Esophagus muscularis mucosa (tissue), 4 donors: ENCODE data around the gene CDC20B. TPM values are rescaled to one million over a fixed set of nuclear protein-coding genes. Genes with fewer than 3 reads are reported as not detected.

Experiments used
- DNase-seq: peaks from one replicate; pipeline ENCODE4 v3.0.0-alpha.2; 2017; ENCODE audit errors: extremely low spot score
- H3K27ac ChIP-seq, 4 donors: fragments of 200-600 bp; sonication (generic); replicated peaks in 1 of 4; 1 replicate in 3 of 4; 2 replicates in 1 of 4; pipeline ENCODE4 v1.5.1; 2016 to 2019; ENCODE audit warnings: mild to moderate bottlenecking in 1 of 4
- H3K27me3 ChIP-seq, 4 donors: fragments of 200-600 bp; sonication (generic); one replicate each; pipeline versions ENCODE4 v1.5.1 to v1.6.0; 2016 to 2019
- H3K36me3 ChIP-seq, 4 donors: fragments of 200-600 bp; sonication (generic); one replicate each; pipeline ENCODE4 v1.5.1; 2016 to 2019
- H3K4me1 ChIP-seq, 4 donors: fragments of 200-600 bp; sonication (generic); one replicate each; pipeline ENCODE4 v1.5.1; 2016 to 2019
- H3K4me3 ChIP-seq, 4 donors: fragments of 200-600 bp; sonication (generic); 1 replicate in 2 of 4; 2 replicates in 2 of 4; pipeline ENCODE4 v1.5.1; 2016 to 2019; ENCODE audit warnings: mild to moderate bottlenecking in 4 of 4, moderate library complexity in 1 of 4
- H3K9me3 ChIP-seq, 4 donors: fragments of 200-600 bp; sonication (generic); 1 replicate in 3 of 4; 2 replicates in 1 of 4; pipeline ENCODE4 v1.5.1; 2016 to 2019
- CTCF ChIP-seq, 3 experiments: fragments of 200-600 bp in 2 of 3; fragments of 450-650 bp in 1 of 3; sonication (generic) in 2 of 3; IDR thresholded peaks; one replicate each; pipeline ENCODE4 v1.5.1; 2017 to 2019; ENCODE audit warnings: antibody characterized with exemption in 3 of 3, mild to moderate bottlenecking in 2 of 3, moderate library complexity in 1 of 3
- EP300 ChIP-seq: sonication (generic); formaldehyde crosslinking; IDR thresholded peaks from one replicate; pipeline ENCODE4 v1.6.1; 2017; ENCODE audit warnings: antibody characterized with exemption
- POLR2A ChIP-seq: fragments of 450-650 bp; IDR thresholded peaks from one replicate; pipeline ENCODE4 v1.6.1; 2017; ENCODE audit warnings: antibody characterized with exemption, moderate library complexity, mild to moderate bottlenecking, low read depth
- POLR2AphosphoS5 ChIP-seq, 2 donors: sonication (generic); formaldehyde crosslinking; IDR thresholded peaks; one replicate each; pipeline ENCODE4 v1.6.1; 2017; ENCODE audit warnings: antibody characterized with exemption in 2 of 2
- WGBS: methylation state at CpG from one replicate; pipeline ENCODE4 v1.1.5; 2018; 5-methylcytosine and 5-hydroxymethylcytosine counted together
- intact Hi-C: fragments of 100-400 bp; cut with DNase I; formaldehyde crosslinking; loops from one replicate; pipeline ENCODE4 v1.15.1; 2023
- total RNA-seq, 4 donors: library from RNA; depleted of rRNA; stranded (reverse); fragments of >200 nt; gene quantifications; one replicate each; pipeline versions ENCODE4 v1.1.0 to v1.2.1, GENCODE V29; 2016

Gene CDC20B, protein sequence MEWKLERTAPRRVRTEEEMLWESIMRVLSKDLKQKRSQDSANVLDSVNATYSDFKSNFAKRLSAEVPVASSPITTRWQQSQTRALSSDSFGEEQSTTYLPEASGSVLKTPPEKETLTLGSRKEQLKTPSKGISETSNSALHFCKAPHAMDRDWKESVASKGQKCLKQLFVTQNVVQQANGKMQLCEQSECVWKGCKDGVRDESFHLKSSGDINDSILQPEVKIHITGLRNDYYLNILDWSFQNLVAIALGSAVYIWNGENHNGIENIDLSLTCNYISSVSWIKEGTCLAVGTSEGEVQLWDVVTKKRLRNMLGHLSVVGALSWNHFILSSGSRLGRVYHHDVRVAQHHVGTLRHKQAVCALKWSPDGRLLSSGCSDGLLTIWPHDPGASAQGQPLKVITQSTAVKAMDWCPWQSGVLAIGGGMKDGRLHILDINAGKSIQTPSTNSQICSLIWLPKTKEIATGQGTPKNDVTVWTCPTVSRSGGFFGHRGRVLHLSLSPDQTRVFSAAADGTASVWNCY
- not detected for total RNA-seq

DNA sequence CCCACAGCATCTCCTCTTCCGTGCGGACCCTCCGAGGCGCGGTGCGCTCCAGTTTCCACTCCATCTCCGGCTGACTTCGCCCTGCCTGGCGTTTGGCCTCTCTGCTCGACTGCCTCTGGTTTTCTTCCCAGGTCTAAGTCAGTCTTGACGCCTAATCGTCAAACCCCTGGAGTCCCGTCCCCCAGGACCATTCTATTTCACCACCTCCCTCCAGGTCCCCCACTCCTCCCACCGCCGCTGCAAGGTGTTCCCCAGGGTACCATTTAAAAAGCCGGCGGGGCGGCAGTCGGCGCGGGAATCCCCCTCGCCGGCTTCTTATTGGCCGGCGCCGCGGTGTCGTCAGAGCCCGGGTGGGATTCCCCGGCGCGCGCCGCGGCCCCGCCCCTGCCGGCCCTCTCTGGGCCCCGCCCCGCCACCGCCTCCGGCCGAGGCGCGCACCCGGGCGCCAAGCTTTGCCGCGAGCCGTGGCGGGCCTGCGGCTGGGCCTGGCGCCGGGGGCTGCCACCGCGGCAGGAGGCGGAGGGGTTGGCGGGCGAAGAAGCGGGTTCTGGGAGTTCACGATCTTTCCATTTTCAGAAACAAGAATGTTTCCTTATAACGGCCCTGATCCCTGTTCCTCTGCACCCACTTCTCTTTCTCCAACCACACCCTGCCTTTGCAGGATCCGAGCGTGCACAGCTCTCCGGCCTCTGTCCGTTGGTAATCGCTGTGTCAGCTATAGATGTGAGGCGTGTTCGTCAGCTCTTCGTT is at the start of gene CDC20B:
TSS of gene CDC20B (minus strand) at position 241 of the 750 bp plus-strand sequence. CDS start at position 64, 177 bp downstream.
- peaks cover 26 to 35% (median 32%) of the 10 kb centered on the region in 4 donors for H3K4me1 ChIP-seq
- H3K27ac ChIP-seq: no peak within 1 kb of the TSS
- H3K9me3 ChIP-seq: no peaks in the 10 kb centered on the region
- peak; percentile 89 for DNase-seq
- H3K36me3 ChIP-seq: no peaks in the 10 kb centered on the region
- H3K27me3 ChIP-seq: peaks cover 8 to 79% (median 35%) of the 10 kb centered on the region in 4 donors
- intact Hi-C loops: loop anchor here (2.0 to 10.0 kb wide), 2 partner anchors 60 to 542 kb away; partner anchors contain the start of genes CCNO and SLC38A9
- under 1% methylated on average over 33 of the region's 69 CpGs for WGBS
- TF ChIP-seq EP300 (no peak), POLR2A (no peak)
- H3K4me3 ChIP-seq: peak within 1 kb of the TSS; percentile 51 to 64 (median 57)

GRCh38 chr5:55222092-55222984 is 49.4 kb upstream of the CDC20B start:
- WGBS: 23% methylated on average over 26 of the region's 30 CpGs
- intact Hi-C loops: no loop called here

GRCh38 chr5:55220433-55221185 is 47.6 kb upstream of the CDC20B start:
- Histone ChIP-seq H3K4me3 (peak overlapping the region; percentile 31 to 49 (median 35)), H3K9me3 (no peaks in the 10 kb centered on the region), H3K27me3 (peaks cover 11 to 81% (median 55%) of the 10 kb centered on the region in 4 donors), H3K4me1 (peaks cover 9 to 34% (median 20%) of the 10 kb centered on the region in 4 donors), H3K27ac (no peak overlapping the region), H3K36me3 (no peaks in the 10 kb centered on the region)
- intact Hi-C loops: no loop called here
- 3% methylated on average over 39 of the region's 62 CpGs for WGBS
- TF ChIP-seq POLR2AphosphoS5 (IDR thresholded peaks at IDR 0.05) (no peak), CTCF (IDR thresholded peaks at IDR 0.05) (no peak), POLR2A (no peak), EP300 (no peak)
- no peak for DNase-seq

More at GRCh38 chr5:55222092-55222984, 49.4 kb upstream of the CDC20B start:
- TF ChIP-seq POLR2A (no peak), POLR2AphosphoS5 (IDR thresholded peaks at IDR 0.05) (no peak), EP300 (no peak), CTCF (IDR thresholded peaks at IDR 0.05) (no peak)
- peak; percentile 50 for DNase-seq
- H3K4me1 ChIP-seq: peaks cover 14 to 47% (median 32%) of the 10 kb centered on the region in 4 donors
- H3K9me3 ChIP-seq: no peaks in the 10 kb centered on the region
- H3K27ac ChIP-seq: no peak overlapping the region
- no peaks in the 10 kb centered on the region for H3K36me3 ChIP-seq
- peaks cover 21 to 99% (median 72%) of the 10 kb centered on the region in 4 donors for H3K27me3 ChIP-seq
- no peak overlapping the region for H3K4me3 ChIP-seq

- 87% methylated on average over 3 of the region's 3 CpGs for WGBS
- intact Hi-C loops: no loop called here
- Histone ChIP-seq H3K4me3 (no peak overlapping the region), H3K9me3 (no peaks in the 10 kb centered on the region), H3K27ac (no peak overlapping the region), H3K27me3 (peaks cover 8 to 73% (median 51%) of the 10 kb centered on the region in 4 donors), H3K36me3 (no peaks in the 10 kb centered on the region), H3K4me1 (peaks cover 9 to 34% (median 20%) of the 10 kb centered on the region in 4 donors)
- no peak for TF ChIP-seq EP300
- no peak for TF ChIP-seq CTCF (IDR thresholded peaks at IDR 0.05)
- TF ChIP-seq POLR2A: no peak
- no peak for TF ChIP-seq POLR2AphosphoS5 (IDR thresholded peaks at IDR 0.05)
- DNase-seq: peak; percentile 4
Observed at GRCh38 chr5:55219770-55220169, 46.8 kb upstream of the CDC20B start.
